ENCODE results near the gene DAP.
"Not testable (repeated sequence)": the region's sequence is repeated elsewhere in the genome, so short reads cannot be mapped to it uniquely, and the experiment has no call there.

Gene DAP, protein sequence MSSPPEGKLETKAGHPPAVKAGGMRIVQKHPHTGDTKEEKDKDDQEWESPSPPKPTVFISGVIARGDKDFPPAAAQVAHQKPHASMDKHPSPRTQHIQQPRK

DNA sequence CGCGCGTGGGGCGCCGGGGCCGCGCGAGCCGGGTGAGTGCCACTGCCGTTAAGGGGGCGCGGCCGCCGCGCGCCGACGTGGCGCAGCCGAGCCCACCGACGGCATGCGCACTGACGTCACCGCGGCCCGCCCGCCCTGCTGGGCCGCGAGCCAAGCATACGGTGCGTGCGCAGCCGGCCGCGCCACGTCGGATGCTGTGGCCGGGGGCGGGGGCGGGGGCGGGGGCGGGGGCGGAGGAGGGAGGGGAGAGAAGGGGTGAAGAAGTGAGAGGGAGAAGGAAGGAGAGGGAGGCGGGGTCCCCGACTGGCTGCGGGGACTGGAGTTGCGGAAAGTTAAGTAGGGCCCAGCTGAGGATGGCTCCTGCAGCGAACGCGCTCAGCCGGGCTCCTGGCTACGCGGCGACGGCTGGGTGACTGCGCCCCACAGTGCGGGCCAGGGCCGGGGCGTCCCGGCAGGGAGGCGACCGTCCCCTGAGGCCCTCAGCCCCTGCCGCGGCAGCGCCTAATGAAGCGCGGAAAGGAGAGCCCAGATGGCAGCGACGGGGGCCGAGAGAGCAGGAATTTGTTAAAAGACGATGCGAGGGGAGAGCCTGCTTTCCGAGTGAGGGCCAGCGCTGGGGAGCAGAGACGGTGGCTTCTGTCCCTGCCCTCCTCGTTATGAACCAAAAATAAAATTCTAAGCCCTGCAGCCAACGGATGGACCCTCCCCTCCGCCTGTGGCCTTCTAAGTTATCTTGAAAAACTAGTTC is at the start of gene DAP:
TSS of gene DAP (minus strand) at position 50 of the 748 bp plus-strand sequence. CDS start 166 bp downstream, outside the sequence.
- DNase-seq (ENCODE audit: low read depth, low spot score): peak; percentile 76

DNA sequence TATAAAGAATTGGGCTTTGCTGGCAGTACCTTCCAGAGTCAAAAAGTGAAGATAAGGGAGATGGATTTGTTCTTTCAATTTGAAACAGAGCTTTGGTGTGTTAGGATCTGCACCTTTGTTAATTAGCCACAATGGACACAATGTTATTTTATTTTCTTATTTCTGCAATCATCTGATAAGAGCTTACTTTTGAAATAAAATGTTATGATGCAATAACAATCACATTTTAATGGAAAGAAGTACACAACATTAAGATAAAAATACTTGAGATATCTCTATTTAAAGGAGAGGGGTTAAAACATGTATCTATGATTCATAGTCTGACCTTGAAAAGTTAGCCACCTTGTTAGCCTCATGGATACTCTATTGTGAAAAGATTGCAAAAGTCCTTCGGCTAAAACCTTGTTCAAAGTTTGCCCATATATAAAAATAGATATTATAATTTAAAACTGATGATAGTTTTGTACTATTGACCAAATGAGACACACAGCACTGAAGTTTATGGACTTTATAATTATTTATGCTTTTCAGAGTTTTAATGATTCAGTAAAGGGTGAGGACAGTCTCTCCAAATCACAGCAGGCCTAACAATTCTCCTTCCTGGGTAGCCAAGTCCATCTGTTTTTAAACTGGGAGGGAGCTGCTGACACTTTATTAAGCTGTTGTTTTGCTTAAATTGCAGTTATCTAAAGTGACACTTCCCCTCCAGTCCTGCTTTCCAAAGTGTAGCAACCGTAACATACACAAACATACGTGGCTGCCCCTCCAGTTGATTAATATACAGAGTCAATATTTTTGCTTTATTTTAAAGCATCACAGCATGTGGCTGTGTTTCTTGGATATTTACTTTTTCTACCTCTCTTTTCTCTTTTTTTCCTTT is 47.6 kb upstream of the DAP start:
- DNase-seq (ENCODE audit: low read depth, low spot score): no peak

DNA sequence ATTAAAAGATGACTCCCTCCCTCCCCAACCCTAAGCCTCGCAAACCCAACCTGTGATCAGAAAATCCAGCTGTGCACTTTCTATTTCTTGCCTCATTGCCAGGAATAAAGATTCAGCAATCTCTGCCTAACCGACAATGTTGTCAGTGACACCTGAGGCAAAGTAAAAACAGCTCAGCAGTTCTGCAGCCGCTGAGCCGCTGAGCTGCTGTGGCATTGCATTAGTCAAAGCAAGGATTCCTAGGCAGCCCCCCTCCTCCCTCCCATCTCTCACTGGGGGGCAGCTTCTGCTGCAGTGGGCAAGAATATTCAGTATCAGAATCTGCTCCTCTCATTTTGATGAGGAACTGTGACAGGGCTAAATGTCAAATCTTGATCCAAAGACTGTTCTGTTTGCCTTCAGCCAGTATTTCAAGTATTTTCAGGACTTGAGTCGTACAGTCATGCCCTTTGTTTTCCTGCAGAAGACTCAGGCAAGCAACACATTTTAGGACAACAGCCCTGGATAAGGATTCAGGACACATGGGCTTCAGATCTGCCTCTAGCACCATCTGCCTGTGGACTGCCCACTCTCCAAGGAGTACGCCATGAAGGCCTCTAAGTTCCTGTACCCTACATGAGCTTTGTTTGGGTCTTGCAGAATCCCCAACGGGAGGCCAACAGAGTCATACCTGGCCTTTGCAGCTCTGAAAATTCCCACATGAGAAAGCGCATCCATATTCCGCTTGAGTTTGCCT is 41.1 kb upstream of the DAP start:
- DNase-seq (ENCODE audit: low read depth, low spot score): no peak

DNA sequence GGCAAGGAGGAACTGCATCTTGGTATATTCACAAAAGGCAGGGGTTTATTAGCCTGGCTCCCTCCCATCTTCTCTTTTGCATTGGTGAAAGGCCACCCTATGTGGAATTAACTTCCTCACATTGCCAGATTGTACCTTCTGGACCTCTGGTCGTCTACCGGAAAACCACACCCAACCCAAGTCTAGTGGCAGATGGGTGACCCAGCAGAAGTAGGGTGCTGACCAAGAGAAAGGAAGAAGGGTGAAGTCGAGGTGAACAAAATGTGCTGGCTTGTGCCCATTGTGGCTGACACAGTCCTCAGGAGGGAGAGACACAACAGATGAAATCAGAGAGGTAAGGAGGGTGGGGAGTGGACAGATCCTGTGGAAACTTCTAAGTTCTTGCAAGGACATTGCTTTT is 39.8 kb upstream of the DAP start:
- DNase-seq (ENCODE audit: low read depth, low spot score): no peak

DNA sequence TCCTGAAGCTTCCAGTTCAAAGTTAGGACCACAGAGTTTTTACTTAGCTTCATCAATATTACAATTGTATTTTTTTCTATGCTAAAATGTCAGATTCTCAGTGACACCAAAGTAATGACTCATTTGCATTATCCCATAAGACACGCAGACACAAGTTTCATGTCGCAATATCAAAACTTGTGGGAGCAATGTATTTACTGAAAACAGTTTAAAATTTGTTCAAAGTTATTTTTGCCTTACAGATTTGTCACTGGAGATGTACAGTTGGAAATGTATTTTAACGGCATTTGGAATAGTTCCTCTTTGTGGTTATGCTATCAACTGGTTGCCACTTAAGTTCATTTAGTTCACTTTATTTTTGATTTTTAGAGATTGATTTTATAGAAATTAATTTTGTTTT is 36.2 kb upstream of the DAP start:
- DNase-seq (ENCODE audit: low read depth, low spot score): no peak

DNA sequence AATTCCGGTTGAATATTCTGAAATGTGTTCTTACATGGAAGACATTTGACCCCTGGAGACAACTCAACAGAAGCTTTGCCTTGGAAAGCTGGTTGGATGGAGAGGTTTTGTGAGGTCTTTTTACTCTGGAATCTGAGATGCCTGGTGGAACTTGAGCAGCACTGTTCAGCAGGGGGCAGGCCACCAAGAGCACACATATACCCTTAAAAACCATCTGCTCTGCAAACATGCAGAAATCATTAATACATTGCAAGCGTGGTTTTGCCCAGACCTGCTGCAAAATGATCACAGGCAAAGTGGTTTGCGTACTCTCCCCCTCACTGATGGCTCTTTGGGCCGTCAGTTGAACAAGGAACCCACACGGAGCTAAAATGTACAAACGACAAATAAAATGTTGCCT is 32.8 kb upstream of the DAP start:
- DNase-seq (ENCODE audit: low read depth, low spot score): no peak

DNA sequence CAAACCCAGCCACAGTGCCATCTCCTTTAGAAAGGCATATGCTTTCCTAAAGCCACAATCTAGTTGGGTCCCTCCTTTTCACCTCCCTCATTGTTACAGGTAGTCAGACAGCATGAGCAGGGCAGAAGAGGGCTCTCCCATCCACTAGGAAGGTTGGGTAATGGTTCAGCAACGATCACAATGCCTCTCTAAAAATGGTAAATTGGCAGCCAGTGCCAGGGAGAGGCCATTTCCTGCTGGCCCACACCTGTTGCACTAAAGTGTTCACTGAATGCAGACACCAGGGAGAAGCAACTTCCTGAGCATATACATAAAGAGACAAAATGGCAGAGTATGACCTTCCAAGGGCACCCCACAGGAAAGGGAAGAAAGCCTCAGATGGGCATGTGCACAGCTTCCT is 31.3 kb upstream of the DAP start:
- DNase-seq (ENCODE audit: low read depth, low spot score): no peak

DNA sequence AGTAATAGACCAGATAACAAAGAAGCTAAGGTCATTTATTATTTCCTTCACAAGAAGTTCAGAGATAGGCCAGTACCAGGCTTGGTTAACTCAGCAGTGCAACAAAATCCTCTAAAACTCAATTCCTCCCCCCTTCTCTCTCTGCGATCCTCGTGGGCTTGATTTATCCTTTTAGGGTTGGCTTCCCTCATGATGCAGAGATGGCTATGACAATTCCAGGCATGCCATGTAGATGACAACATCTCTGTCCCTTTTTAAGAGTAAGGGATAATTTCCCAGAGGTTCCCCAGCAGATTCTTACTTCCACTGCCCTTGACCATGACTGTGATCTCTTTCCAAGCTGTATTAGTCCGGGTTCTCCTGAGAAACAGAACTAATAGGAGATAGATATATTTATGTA is 28.7 kb upstream of the DAP start:
- DNase-seq (ENCODE audit: low read depth, low spot score): no peak

DNA sequence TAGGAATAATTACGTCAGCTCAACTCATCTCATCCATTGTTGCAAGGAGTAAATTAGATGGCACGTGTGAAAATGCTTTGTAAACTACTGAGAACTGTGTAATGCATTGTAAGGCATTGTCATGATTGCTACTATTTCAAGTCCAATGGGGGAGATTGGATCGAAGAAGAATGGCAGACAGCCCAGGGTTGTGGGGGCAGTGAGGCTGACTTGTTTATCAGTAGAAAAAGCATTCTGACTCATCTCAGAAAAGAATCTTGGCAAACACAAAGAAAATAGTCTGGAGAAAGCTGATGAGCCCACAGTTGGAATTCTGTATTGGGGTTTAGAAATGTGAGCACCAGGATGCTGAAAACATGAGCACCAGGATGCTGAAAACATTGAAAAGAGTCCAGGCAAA is 28.0 kb upstream of the DAP start:
- no peak for DNase-seq (ENCODE audit: low read depth, low spot score)

DNA sequence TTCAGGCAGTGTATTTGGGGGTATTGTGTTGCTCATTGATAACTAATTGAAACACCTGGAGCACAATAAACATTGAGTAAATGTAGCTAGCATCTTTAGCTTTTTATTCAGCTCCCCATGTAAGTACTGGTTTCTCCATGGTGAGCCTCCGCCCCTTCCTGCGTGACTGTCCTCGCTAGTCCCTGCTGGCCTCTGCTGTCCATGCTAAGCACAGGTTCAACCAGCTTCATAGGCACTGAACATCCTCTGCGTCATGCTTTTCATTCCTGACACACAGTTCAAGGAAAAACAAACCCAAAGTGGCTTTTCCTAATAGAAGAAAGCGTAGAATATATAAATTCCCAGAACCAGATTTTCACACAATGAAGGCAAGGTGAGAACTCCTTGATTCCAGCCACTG is 27.3 kb upstream of the DAP start:
- DNase-seq (ENCODE audit: low read depth, low spot score): no peak

DNA sequence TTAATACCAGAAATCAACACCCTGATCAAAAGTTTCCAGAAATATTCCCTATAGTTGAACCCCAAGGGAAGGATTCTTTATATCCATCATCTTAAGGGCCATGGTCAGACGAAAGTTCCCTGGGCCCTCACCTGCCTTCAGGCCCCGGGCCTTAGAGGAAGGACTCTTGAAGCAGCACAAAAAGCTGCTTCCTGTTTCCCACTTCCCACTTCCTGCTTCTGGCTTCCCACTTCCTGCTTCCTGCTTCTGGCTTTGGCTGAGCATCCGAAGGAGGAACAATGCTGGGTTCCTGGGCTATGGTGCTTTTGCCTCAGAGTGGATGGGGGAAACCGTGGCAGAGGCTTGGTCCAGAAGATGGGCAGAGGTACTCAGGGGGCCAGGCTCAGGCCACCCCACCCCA is 25.8 kb upstream of the DAP start:
- DNase-seq (ENCODE audit: low read depth, low spot score): no peak

DNA sequence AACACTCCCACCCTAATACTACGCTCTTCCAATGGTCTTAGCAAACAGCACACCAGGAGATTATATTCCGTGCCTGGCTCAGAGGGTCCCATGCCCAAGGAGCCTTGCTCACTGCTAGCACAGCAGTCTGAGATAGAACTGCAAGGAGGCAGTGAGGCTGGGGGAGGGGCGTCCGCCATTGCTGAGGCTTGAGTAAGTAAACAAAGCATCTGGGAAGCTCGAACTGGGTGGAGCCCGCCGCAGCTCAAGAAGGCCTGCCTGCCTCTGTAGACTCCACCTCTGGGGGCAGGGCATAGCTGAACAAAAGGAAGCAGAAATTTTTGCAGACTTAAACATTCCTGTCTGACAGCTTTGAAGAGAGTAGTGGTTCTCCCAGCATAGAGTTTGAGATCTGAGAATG is 19.2 kb upstream of the DAP start:
- DNase-seq (ENCODE audit: low read depth, low spot score): not testable (repeated sequence)

DNA sequence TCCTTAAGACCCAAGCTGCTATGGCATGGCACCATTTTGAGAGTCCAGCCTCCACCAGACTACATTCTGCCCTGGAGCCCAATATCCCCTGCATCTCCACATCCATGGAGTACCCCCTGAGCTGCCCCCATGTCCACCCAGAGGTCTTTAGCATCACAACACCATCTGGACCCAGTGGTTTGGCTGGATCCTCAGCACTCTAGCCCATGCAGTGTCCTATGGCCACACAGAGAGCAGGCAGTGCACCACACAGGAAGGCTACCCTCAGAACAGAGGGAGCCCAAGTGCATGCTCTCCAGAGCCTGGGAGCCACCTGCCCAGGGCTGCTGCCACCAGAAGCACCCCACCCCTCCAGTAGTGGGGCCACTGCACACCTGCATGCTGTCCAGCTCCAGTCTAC is 18.6 kb upstream of the DAP start:
- no peak for DNase-seq (ENCODE audit: low read depth, low spot score)

DNA sequence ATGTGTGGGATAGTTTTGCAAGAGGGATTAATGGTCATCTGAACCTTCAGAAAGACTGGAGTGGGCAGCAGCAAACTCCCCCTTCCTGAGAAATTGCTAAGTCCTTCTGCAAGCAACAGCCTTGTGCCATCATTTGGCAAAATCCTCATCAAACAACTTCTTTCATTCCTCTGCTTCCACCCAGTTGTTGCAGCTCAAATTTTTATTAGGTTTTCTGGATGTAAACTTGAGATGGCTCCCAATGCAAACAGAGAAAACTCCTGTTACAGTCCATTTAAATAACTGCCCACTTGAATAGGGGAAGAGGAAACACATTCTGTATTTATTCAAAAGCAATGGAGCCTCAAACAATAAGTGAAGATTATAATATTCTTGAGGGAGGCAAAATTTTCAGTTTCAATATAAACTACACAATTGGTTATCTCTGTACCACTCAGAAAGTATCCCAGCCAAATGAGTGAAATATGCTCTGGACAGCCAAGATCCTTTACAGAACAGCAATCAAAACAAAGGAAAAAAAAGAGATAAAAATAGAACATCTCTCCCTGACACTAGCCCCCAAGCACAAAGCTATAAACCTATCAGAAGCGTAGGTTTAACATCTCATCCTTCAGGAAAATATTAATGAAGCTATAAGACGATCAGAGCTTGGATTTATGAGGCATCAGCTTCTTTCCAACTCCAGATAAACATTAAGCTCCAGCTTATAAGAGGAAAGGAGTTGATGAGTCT is 17.3 kb upstream of the DAP start:
- no peak for DNase-seq (ENCODE audit: low read depth, low spot score)

DNA sequence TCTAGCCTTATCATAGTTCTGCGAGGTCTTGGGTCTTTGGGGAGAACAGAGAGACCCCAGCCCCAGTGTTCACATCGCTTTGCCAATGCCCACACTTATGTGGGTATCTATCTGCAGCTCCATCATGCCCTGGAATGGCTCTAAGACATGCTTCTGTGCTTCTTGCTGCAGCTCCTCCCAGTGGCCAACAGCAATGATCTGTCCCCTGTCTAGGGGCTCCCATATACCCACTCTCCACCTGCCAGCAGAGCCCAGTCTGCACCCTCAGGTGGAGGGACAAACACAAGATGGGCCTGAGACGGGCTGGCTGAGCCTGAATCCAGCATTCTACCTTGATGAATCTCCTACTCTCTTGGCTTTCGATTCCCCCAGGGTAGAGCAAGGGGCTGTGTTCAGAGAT is 14.6 kb upstream of the DAP start:
- no peak for DNase-seq (ENCODE audit: low read depth, low spot score)

DNA sequence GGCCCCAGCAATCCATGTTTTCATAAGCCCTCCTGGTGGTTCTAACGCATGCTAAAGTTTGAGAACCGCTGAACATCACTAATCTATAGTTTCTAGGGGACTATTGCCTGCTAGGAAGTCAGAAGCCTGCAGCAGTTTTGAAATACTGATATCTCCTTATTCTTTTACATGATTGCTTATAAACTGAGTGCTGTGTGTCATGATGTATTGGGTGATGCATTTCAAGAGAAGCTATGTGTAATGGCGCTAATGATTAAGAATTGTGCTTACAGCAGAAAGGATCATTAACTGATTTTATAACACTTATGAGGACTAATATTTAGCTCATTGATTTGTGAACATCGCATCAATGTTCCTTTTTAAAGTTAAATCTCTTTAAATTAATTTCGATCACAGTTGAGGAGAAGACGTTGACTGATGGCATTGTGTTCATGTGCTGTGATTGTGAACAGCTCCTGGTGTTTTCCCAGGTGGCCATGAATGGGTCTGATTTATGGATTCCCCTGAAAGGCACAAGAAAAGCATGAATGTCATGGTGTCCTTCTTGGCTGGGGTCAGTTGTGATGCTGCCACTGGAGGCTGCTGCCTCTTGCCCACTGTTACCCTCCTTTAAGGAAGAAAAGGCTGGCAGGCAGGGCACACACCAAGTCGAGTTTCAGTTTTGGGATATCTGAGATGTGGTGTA is 12.0 kb upstream of the DAP start:
- no peak for DNase-seq (ENCODE audit: low read depth, low spot score)

DNA sequence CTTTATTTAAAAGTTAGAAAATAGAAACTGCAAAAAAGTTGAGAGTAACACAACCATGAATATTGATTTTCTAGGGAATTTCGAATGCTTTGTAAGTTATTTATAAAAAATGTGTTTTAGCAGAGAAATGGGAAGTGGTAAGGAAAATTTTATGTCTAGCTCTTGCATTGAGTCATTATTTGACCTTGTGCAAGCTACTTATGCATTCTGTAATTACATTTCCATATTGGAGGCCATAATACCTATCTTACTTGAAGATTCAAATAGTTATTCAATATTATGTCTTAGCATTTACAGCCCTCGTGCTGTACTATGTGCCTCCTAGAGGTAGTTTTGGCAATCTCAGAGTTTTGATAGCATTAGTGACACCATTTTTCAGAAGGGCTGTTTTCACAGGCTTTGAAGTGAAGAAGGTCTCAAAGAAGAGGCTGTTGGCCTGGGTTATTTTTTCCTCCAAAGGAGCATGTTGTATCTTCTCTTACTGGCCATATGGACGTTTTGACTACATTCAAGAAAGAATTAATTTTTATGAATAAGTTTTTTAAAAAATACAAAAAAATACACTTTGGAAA is 7.4 kb upstream of the DAP start:
- DNase-seq (ENCODE audit: low read depth, low spot score): no peak

DNA sequence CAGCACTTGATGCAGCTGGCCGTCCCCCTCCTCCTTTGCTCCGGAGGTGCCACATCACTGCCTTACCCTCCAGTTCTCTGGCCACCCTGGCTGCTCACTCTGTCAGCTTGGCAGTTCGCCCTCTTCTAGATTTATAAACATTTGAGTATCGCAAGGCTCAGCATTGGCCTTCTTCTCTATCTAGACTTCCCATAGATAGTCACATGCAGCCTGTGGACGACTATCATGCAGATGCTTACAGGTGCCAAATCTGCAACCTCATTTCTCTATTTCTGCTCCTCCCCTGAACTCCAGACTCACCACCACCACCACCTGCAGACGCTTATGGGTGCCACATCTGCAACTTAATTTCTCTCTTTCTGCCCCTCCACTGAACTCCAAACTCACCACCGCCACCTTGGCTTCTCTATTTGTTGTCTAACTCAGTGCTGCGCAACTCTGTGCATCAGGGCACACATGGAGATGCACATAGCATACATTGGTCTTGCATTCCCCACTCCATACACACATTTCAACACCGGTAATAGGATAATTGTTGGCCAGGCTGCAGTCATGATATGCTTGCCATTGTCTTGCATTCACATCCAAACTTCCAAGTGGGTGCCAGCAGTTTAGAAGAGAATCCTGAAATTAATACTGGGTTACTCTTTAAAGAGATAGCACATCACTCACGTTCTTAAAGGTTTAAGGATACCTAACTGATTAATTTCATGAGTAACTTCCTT is 1.9 kb upstream of the DAP start:
- DNase-seq (ENCODE audit: low read depth, low spot score): no peak

DNA sequence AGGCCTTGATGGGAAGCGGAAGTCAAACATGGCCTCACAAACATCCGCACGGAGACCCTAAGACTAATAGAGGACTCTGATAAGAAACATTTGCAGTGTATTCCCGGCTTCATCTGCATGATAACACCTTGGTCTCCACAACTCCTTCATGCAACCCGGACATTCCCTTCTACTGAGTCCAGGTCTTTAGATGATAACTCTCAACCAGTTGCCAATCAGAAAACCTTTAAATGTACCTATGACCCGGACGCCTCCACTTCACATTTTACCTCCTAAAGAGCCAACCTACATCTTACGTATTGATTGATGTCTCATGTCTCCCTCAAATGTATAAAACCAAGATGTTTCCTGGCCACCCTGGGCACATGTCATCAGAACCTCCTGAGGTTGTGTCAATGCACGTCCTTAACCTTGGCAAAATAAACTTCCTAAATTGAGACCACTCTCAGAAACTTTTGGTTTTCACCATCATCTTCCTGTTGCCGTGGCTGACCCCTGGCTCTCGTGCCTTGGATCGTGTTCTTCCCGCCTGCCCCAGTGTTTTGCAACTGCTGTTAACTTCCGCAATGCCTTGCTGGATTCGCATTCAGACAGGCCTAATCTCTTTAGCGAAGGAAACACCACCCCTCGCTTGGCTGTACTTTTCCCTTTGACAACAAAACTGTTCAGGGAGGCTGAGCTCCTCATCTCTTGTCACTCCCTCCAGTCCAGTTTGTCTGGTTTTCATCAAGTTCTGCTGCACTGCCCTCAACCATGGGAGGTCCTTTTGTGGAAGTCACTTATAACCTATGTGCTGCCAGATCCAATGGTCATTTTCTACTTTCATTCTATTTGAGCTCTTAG is 1.1 kb upstream of the DAP start:
- DNase-seq (ENCODE audit: low read depth, low spot score): no peak
